Karpas-422 (cell line): ENCODE data around the gene YPEL1. TPM values are rescaled to one million over a fixed set of nuclear protein-coding genes. Genes with fewer than 3 reads are reported as not detected.

Experiments
- DNase-seq: peaks from one replicate; pipeline ENCODE4 v3.0.0-alpha.2; 2015
- H2AFZ ChIP-seq: fragments of 200-600 bp; sonication (generic); 2 replicates; pipeline ENCODE4 v1.6.1; 2014; ENCODE audit warnings: antibody characterized with exemption, low read length, mixed read lengths
- H3K27ac ChIP-seq: fragments of 200-600 bp; sonication (generic); 2 replicates; pipeline ENCODE4 v1.5.1; 2014; ENCODE audit warnings: mild to moderate bottlenecking, low read length, moderate library complexity
- H3K27me3 ChIP-seq: fragments of 200-600 bp; sonication (generic); 2 replicates; pipeline ENCODE4 v1.6.1; 2014; ENCODE audit warnings: low read length, mixed read lengths
- H3K36me3 ChIP-seq: fragments of 200-600 bp; sonication (generic); 2 replicates; pipeline ENCODE4 v1.6.1; 2014; ENCODE audit warnings: low read length, mixed read lengths; ENCODE audit not compliant: insufficient read depth
- H3K4me1 ChIP-seq: fragments of 200-600 bp; sonication (generic); 2 replicates; pipeline ENCODE4 v1.6.1; 2014; ENCODE audit warnings: mild to moderate bottlenecking, low read length, mixed read lengths
- H3K4me2 ChIP-seq: fragments of 200-600 bp; sonication (generic); 2 replicates; pipeline ENCODE4 v1.6.1; 2014; ENCODE audit warnings: low read length, low read depth, mild to moderate bottlenecking; ENCODE audit not compliant: poor library complexity, severe bottlenecking
- H3K4me3 ChIP-seq: fragments of 200-600 bp; sonication (generic); 2 replicates; pipeline ENCODE4 v1.5.1; 2014; ENCODE audit warnings: mild to moderate bottlenecking, antibody characterized with exemption, low read length, mixed read lengths
- H3K79me2 ChIP-seq: fragments of 200-600 bp; sonication (generic); 2 replicates; pipeline ENCODE4 v1.6.1; 2014; ENCODE audit warnings: mild to moderate bottlenecking, low read length, mixed read lengths
- H3K9ac ChIP-seq: fragments of 200-600 bp; sonication (generic); 2 replicates; pipeline ENCODE4 v1.6.0; 2014; ENCODE audit warnings: low read length
- H3K9me2 ChIP-seq: fragments of 200-600 bp; sonication (generic), shearing (Covaris generic); replicated peaks from 2 replicates; pipeline ENCODE4 v1.6.0; 2014; ENCODE audit warnings: mild to moderate bottlenecking, low read length, moderate library complexity; ENCODE audit not compliant: insufficient read depth
- H3K9me3 ChIP-seq: fragments of 300-700, 200-600 bp; sonication (generic); 2 replicates; pipeline ENCODE4 v1.6.1; 2014; ENCODE audit warnings: low read length, mixed read lengths
- H4K20me1 ChIP-seq: fragments of 200-600 bp; sonication (generic); 2 replicates; pipeline ENCODE4 v1.6.1; 2014; ENCODE audit warnings: mild to moderate bottlenecking, antibody characterized with exemption, low read length, low read depth; ENCODE audit not compliant: insufficient read depth
- small RNA-seq: library from RNA; depleted of rRNA; stranded (forward); fragments of <200 nt; gene quantifications from one replicate; pipeline ENCODE3, GENCODE V24; 2014
- total RNA-seq: library from RNA; depleted of rRNA; stranded (reverse); fragments of >200 nt; shearing (Covaris generic); gene quantifications from 2 replicates; pipeline ENCODE4 v1.2.3, GENCODE V29; 2014; ENCODE audit warnings: low replicate concordance; rRNA removed

The YPEL1 gene
- total RNA-seq, 1 experiment from 2014 or later = 1.8 TPM

- DNase-seq = peak; percentile 97
- Histone ChIP-seq H4K20me1 (no peaks in the 10 kb centered on the region), H3K4me1 (peaks cover 26% of the 10 kb centered on the region), H3K4me2 (peak overlapping the region; percentile 94), H3K36me3 (peaks cover 4% of the 10 kb centered on the region; the same call in 1 of the 2 replicates), H3K79me2 (peaks cover 11% of the 10 kb centered on the region), H3K9ac (peak overlapping the region; percentile 80), H3K27ac (peak overlapping the region; percentile 44; the same call in 1 of the 2 replicates), H3K9me3 (no peaks in the 10 kb centered on the region), H3K27me3 (no peaks in the 10 kb centered on the region), H3K9me2 (no peaks in the 10 kb centered on the region), H3K4me3 (peak overlapping the region; percentile 77), H2AFZ (peak overlapping the region; percentile 77)
These were observed 83.5 kb downstream of the YPEL1 start for GRCh38 chr22:21652010-21652546.

- DNase-seq = peak; percentile 65
- Histone ChIP-seq H3K27me3 (no peaks in the 10 kb centered on the region), H3K4me1 (peaks cover 21% of the 10 kb centered on the region), H3K9ac (peak overlapping the region; percentile 80), H2AFZ (peak overlapping the region; percentile 90), H3K9me2 (no peaks in the 10 kb centered on the region), H3K27ac (peak overlapping the region; percentile 61), H3K36me3 (peaks cover 4% of the 10 kb centered on the region; the same call in 1 of the 2 replicates), H4K20me1 (no peaks in the 10 kb centered on the region), H3K4me2 (peak overlapping the region; percentile 94), H3K9me3 (no peaks in the 10 kb centered on the region), H3K79me2 (peaks cover 11% of the 10 kb centered on the region), H3K4me3 (peak overlapping the region; percentile 77)
These were observed 84.0 kb downstream of the YPEL1 start for GRCh38 chr22:21651521-21652009.

- Histone ChIP-seq H3K4me3 (peak overlapping the region; percentile 77), H3K9ac (peak overlapping the region; percentile 80)
These were observed 84.6 kb downstream of the YPEL1 start for GRCh38 chr22:21650823-21651520.

GRCh38 chr22:21650280-21650679 is 85.3 kb downstream of the YPEL1 start:
- Histone ChIP-seq H3K4me2 (peak overlapping the region; percentile 94), H4K20me1 (no peaks in the 10 kb centered on the region), H3K27me3 (no peaks in the 10 kb centered on the region), H3K27ac (no peak overlapping the region), H2AFZ (no peak overlapping the region), H3K9me3 (no peaks in the 10 kb centered on the region), H3K79me2 (peaks cover 11% of the 10 kb centered on the region), H3K9ac (no peak overlapping the region), H3K4me3 (no peak overlapping the region), H3K9me2 (no peaks in the 10 kb centered on the region), H3K36me3 (peaks cover 4% of the 10 kb centered on the region; the same call in 1 of the 2 replicates), H3K4me1 (peaks cover 21% of the 10 kb centered on the region)
- DNase-seq = no peak

More at GRCh38 chr22:21650823-21651520, 84.6 kb downstream of the YPEL1 start:
- no peak for DNase-seq
- Histone ChIP-seq H3K9me2 (no peaks in the 10 kb centered on the region), H3K4me2 (peak overlapping the region; percentile 94), H3K27me3 (no peaks in the 10 kb centered on the region), H2AFZ (peak overlapping the region; percentile 90), H3K79me2 (peaks cover 11% of the 10 kb centered on the region), H3K27ac (peak overlapping the region; percentile 61), H3K4me1 (peaks cover 21% of the 10 kb centered on the region), H4K20me1 (no peaks in the 10 kb centered on the region), H3K36me3 (peaks cover 4% of the 10 kb centered on the region; the same call in 1 of the 2 replicates), H3K9me3 (no peaks in the 10 kb centered on the region)

Small RNAs within 50 kb of the gene (small RNA-seq; reads per million reads assigned to genes)
- gene MIR301B = 90.0 reads per million, percentile 99 among the genes with 10 or more reads in this experiment
- not detected for gene RN7SL280P

Other genes starting within 250 kb of the YPEL1 start
- 0.65 TPM in 1 of 2 replicates, not detected in the other for gene RIMBP3C, start 184.3 kb downstream of the YPEL1 start, total RNA-seq
- 38.7 and 56.1 TPM in 2 replicates for gene UBE2L3, start 168.1 kb downstream of the YPEL1 start, total RNA-seq
- 59.1 and 109 TPM in 2 replicates for gene YDJC, start 105.8 kb downstream of the YPEL1 start, total RNA-seq
- gene CCDC116, start 103.0 kb downstream of the YPEL1 start, total RNA-seq = 0.11 and 1.3 TPM in 2 replicates
- 19.0 and 72.9 TPM in 2 replicates for gene SDF2L1, start 93.5 kb downstream of the YPEL1 start, total RNA-seq
- 32.8 and 39.6 TPM in 2 replicates for gene PPIL2, start 69.8 kb downstream of the YPEL1 start, total RNA-seq
- 38.9 and 53.6 TPM in 2 replicates for gene MAPK1, start 131.9 kb upstream of the YPEL1 start, total RNA-seq
- 21.1 and 47.8 TPM in 2 replicates for gene PPM1F, start 217.1 kb upstream of the YPEL1 start, total RNA-seq
- gene TOP3B, start 247.0 kb upstream of the YPEL1 start, total RNA-seq = 38.1 and 72.9 TPM in 2 replicates